K562 (cell line): Measurements from ENCODE around the gene OR2F2. TPM values are rescaled to one million over a fixed set of nuclear protein-coding genes. Genes with fewer than 3 reads are reported as not detected.

Experiments
- ATAC-seq: fragments of 200-7000 bp; cut with Tn5 transposase; 3 replicates; pipeline ENCODE4 v1.9.1; 2020; ENCODE audit warnings: moderate library complexity
- BruUV-seq: library from RNA; stranded (reverse); fragments of 400-500 nt; replicated peaks from 2 replicates; lab custom pipeline; 2021; lab: Mats Ljungman, UMichigan
- CTCF ChIA-PET: fragments of 300-600 bp; formaldehyde crosslinking; extraction: SDS; loops from one replicate; lab custom pipeline; 2021; ENCODE audit warnings: low intra/inter-chr PET ratio; lab: Yijun Ruan, JAX
- POLR2A ChIA-PET: fragments of 300-600, 350-650 bp; sonication (Branson Sonifier 250); formaldehyde crosslinking; extraction: SDS; loops from one replicate; lab custom pipeline; 2021; ENCODE audit warnings: antibody characterized with exemption, inconsistent platforms; lab: Yijun Ruan, JAX
- DNase-seq, 4 experiments: peaks; one replicate each; pipeline versions ENCODE4 v3.0.0 to v3.0.0-alpha.2; 2011 to 2018; ENCODE audit warnings: low spot score in 3 of 4, mixed read lengths in 3 of 4; ENCODE audit errors: extremely low read depth in 1 of 4
- FAIRE-seq: peaks from 2 replicates; lab custom pipeline; 2011; peaks lifted over from hg19 to GRCh38; lab: Jason Lieb, UNC
- H2AFZ ChIP-seq: 2 replicates; pipeline ENCODE4 v1.6.0; 2011; ENCODE audit warnings: low read depth, low read length, control low read depth, inconsistent platforms
- H3K27ac ChIP-seq: fragments of 200-600 bp; 3 replicates; pipeline ENCODE4 v1.8.0; 2011; ENCODE audit warnings: low read depth, mild to moderate bottlenecking, control low read depth, inconsistent platforms, low read length, moderate library complexity, mixed read lengths; ENCODE audit errors: extremely low read depth
- H3K27me3 ChIP-seq, 2 experiments: fragments of 300-600 bp in 1 of 2; 2 replicates in 1 of 2; 3 replicates in 1 of 2; pipeline versions ENCODE4 v1.6.0 to v1.8.0; 2011; ENCODE audit warnings: inconsistent platforms in 2 of 2, low read length in 2 of 2, mild to moderate bottlenecking in 1 of 2, mixed read lengths in 1 of 2, moderate library complexity in 1 of 2; ENCODE audit not compliant: control insufficient read depth in 2 of 2, insufficient read depth in 2 of 2
- H3K36me3 ChIP-seq: fragments of 300-600 bp; 3 replicates; pipeline ENCODE4 v1.8.0; 2011; ENCODE audit warnings: mild to moderate bottlenecking, low read length, inconsistent platforms; ENCODE audit not compliant: control insufficient read depth, insufficient read depth
- H3K4me1 ChIP-seq, 2 experiments: fragments of 200-600 bp in 1 of 2; replicated peaks in 1 of 2; 2 replicates in 1 of 2; 3 replicates in 1 of 2; pipeline versions ENCODE4 v1.5.1 to v1.8.0; 2011; ENCODE audit warnings: inconsistent platforms in 2 of 2, low read length in 2 of 2, mild to moderate bottlenecking in 1 of 2, mixed read lengths in 1 of 2, moderate library complexity in 1 of 2; ENCODE audit not compliant: control insufficient read depth in 2 of 2, insufficient read depth in 2 of 2
- H3K4me2 ChIP-seq: 2 replicates; pipeline ENCODE4 v1.6.1; 2011; ENCODE audit warnings: low read length, control low read depth, inconsistent platforms, mixed read lengths; ENCODE audit not compliant: insufficient read depth
- H3K4me3 ChIP-seq: fragments of 200-600 bp; sonication (generic), shearing (Covaris generic); 2 replicates; pipeline ENCODE4 v1.5.1; 2016; ENCODE audit warnings: control low read depth, inconsistent platforms
- H3K79me2 ChIP-seq: fragments of 200-600 bp; 3 replicates; pipeline ENCODE4 v1.8.0; 2011; ENCODE audit warnings: low read length, inconsistent platforms; ENCODE audit not compliant: control insufficient read depth, insufficient read depth
- H3K9ac ChIP-seq, 2 experiments: 2 replicates each; pipeline versions ENCODE4 v1.6.0 to v1.6.1; 2011; ENCODE audit warnings: low read depth in 2 of 2, low read length in 2 of 2, control low read depth in 1 of 2, inconsistent platforms in 1 of 2, mild to moderate bottlenecking in 1 of 2, mixed read lengths in 1 of 2; ENCODE audit not compliant: insufficient read depth in 1 of 2
- H3K9me1 ChIP-seq: one replicate; pipeline ENCODE4 v1.6.0; 2011; ENCODE audit warnings: inconsistent platforms, mild to moderate bottlenecking, low read length, moderate library complexity; ENCODE audit not compliant: control insufficient read depth, insufficient read depth
- H3K9me3 ChIP-seq: replicated peaks from 2 replicates; pipeline ENCODE4 v1.5.1; 2011; ENCODE audit warnings: low read depth, low read length, inconsistent platforms; ENCODE audit not compliant: control insufficient read depth, insufficient read depth
- H4K20me1 ChIP-seq: replicated peaks from 2 replicates; pipeline ENCODE4 v1.6.1; 2011; ENCODE audit warnings: low read length, inconsistent platforms, mixed read lengths; ENCODE audit not compliant: control insufficient read depth, insufficient read depth
- E2F4 ChIP-seq: sonication (generic); formaldehyde crosslinking; IDR thresholded peaks from 2 replicates; pipeline ENCODE4 v1.8.0; 2022; ENCODE audit warnings: mild to moderate bottlenecking, low read depth, missing genetic modification reagents
- E2F6 ChIP-seq, 2 experiments: IDR thresholded peaks; 2 replicates each; pipeline ENCODE4 v1.6.1; 2011; ENCODE audit warnings: borderline replicate concordance in 1 of 2, control low read depth in 1 of 2, low read depth in 1 of 2, low read length in 1 of 2, mild to moderate bottlenecking in 1 of 2, mixed read lengths in 1 of 2, moderate library complexity in 1 of 2; ENCODE audit not compliant: insufficient read depth in 1 of 2, insufficient read length in 1 of 2, poor library complexity in 1 of 2, severe bottlenecking in 1 of 2; ENCODE audit errors: extremely low read depth in 1 of 2
- GABPA ChIP-seq: fragments of 200-800 bp; sonication (Bioruptor generic); conservative IDR thresholded peaks from 2 replicates; pipeline ENCODE4 v1.6.1; 2016; ENCODE audit warnings: low read depth, missing genetic modification characterization, missing compliant biosample characterization
- LARP7 ChIP-seq: fragments of 450-650 bp; IDR thresholded peaks from 2 replicates; pipeline ENCODE4 v1.6.1; 2016
- MLLT1 ChIP-seq, 2 experiments: fragments of 450-650 bp; IDR thresholded peaks; 2 replicates each; pipeline ENCODE4 v1.6.1; 2016
- POLR2H ChIP-seq: IDR thresholded peaks from 2 replicates; pipeline ENCODE4 v1.6.1; 2016; ENCODE audit warnings: missing genetic modification characterization, low read depth, mild to moderate bottlenecking, control low read depth, missing compliant biosample characterization, moderate library complexity
- WGBS: fragments of 100-300 bp; shearing (Covaris generic); methylation state at CpG from one replicate; pipeline ENCODE4 v1.1.6; 2016; ENCODE audit warnings: low coverage, mixed read lengths; ENCODE audit not compliant: insufficient coverage; ENCODE audit errors: missing lambda C conversion rate; 5-methylcytosine and 5-hydroxymethylcytosine counted together
- in situ Hi-C: fragments of 300-500 bp; cut with MboI; formaldehyde crosslinking; loops from 4 replicates; pipeline ENCODE4 v1.15.0; 2018; ENCODE audit warnings: inconsistent platforms, mixed read lengths
- intact Hi-C: fragments of 100-400 bp; cut with micrococcal nuclease; formaldehyde crosslinking; loops from 2 replicates; pipeline ENCODE4 v1.14.2; 2022
- polyA plus RNA-seq, 8 experiments: library from polyadenylated mRNA; depleted of rRNA in 4 of 8; stranded (reverse) in 5 of 8; unstranded in 3 of 8; fragments of >200 nt; fragmentation: Nextera tagmentation in 2 of 8; fragmentation: Illumina TruSeq in 1 of 8; extraction: Ambion mirVana in 2 of 8; extraction: Trizol in 1 of 8; gene quantifications; 2 replicates each; pipeline versions ENCODE4 v1.2.1 to v1.2.3, GENCODE V29; 2011 to 2014; ENCODE audit warnings: inconsistent platforms in 1 of 8, missing spikeins in 1 of 8
- total RNA-seq, 7 experiments: library from RNA; depleted of rRNA in 6 of 7; stranded (reverse); fragments of >200 nt in 6 of 7; fragmentation: Illumina TruSeq in 2 of 7; extraction: Trizol in 2 of 7; gene quantifications; 2 replicates each; pipeline versions ENCODE4 v1.2.1 to v1.2.3, GENCODE V29; 2011 to 2021; ENCODE audit warnings: low replicate concordance in 1 of 7

OR2F2 gene
- total and polyA plus RNA-seq, 9 of the 15 experiments (the other 6 are each of a cell fraction or from before 2014, with no cell fraction given) = not detected

- CTCF ChIA-PET = interaction anchor here (0.6 to 1.2 kb wide), 2 partner anchors 11 to 125 kb away, joined by 3 to 4 read pairs; no protein-coding TSS in a partner anchor
- intact Hi-C loops (loop anchor here (10.0 kb wide), 1 partner anchor 502 kb away; the partner anchor contains the start of gene NOBOX), in situ Hi-C loops (no loop called here)
- Histone ChIP-seq H3K36me3 (peaks cover 2% of the 10 kb centered on the region; the same call in 1 of the 3 replicates), H3K27me3 (no peaks in the 10 kb centered on the region; a peak in 1 of 5 replicates), H2AFZ (peak overlapping the region; percentile 100), H3K4me3 (peak overlapping the region; percentile 79), H3K4me1 (peaks cover 9 to 14% of the 10 kb centered on the region in 2 experiments), H4K20me1 (no peaks in the 10 kb centered on the region), H3K9me1 (no peaks in the 10 kb centered on the region), H3K9me3 (no peaks in the 10 kb centered on the region), H3K4me2 (peak overlapping the region; percentile 89; the same call in 1 of the 2 replicates), H3K79me2 (peaks cover 42% of the 10 kb centered on the region), H3K27ac (peak overlapping the region; percentile 86), H3K9ac (peak overlapping the region; percentile 76 to 98)
- ATAC-seq (no peak), DNase-seq (no peak), FAIRE-seq (no peak)
- 63% methylated on average over 14 of the region's 14 CpGs for WGBS
- no TSS peak for BruUV-seq
- POLR2A ChIA-PET = interaction anchor here (0.6 to 4.3 kb wide), 10 partner anchors 9 to 1660 kb away, joined by 3 to 27 read pairs (median 4); no protein-coding TSS in a partner anchor
- TF ChIP-seq LARP7 (no peak), GABPA (0 out of 2 replicates have a peak, but pooled peaks have one; percentile 41), E2F6 (IDR thresholded peaks at IDR 0.05; ENCODE audit: borderline replicate concordance in 1 of 2, extremely low read depth in 1 of 2, insufficient read depth in 1 of 2, insufficient read length in 1 of 2, low read depth in 1 of 2, low read length in 1 of 2, poor library complexity in 1 of 2, severe bottlenecking in 1 of 2) (peak in 1 of 2 experiments; percentile 13), MLLT1 (IDR thresholded peaks at IDR 0.05) (peak in 1 of 2 experiments; percentile 71; a peak in 1 of 4 replicates), E2F4 (CRISPR knock-in tag) (no peak), POLR2H (tag) (peak; percentile 59; the same call in 1 of the 2 replicates)
Observed at GRCh38 chr7:143902332-143902899, 32.6 kb upstream of the OR2F2 start.
